Left lung (tissue), 10 donors: ENCODE data around the gene DGLUCY. TPM values are rescaled to one million over a fixed set of nuclear protein-coding genes. Genes with fewer than 3 reads are reported as not detected.
A peak's percentile ranks its signal among the peaks of the same experiment; 100 is the strongest.

Experiments
- ATAC-seq: fragments of 200-7000 bp; cut with Tn5 transposase; one replicate; pipeline ENCODE4 v1.9.1; 2020; ENCODE audit warnings: moderate library complexity
- DNase-seq, 4 donors: peaks; one replicate each; pipeline ENCODE4 v3.0.0-alpha.2; 2013 to 2020
- H3K27ac ChIP-seq, 2 donors: fragments of 200-600 bp; sonication (generic) in 1 of 2; one replicate each; pipeline versions ENCODE4 v1.5.0 to v1.8.0; 2020 to 2021
- H3K27me3 ChIP-seq, 2 donors: fragments of 200-600 bp; sonication (generic) in 1 of 2; one replicate each; pipeline versions ENCODE4 v1.5.0 to v1.8.0; 2020 to 2021
- H3K36me3 ChIP-seq, 2 donors: fragments of 200-600 bp; sonication (generic) in 1 of 2; one replicate each; pipeline versions ENCODE4 v1.5.0 to v1.8.0; 2020 to 2021
- H3K4me1 ChIP-seq, 2 donors: fragments of 200-600 bp; one replicate each; pipeline ENCODE4 v1.8.0; 2021
- H3K4me3 ChIP-seq, 2 donors: fragments of 200-600 bp; sonication (generic) in 1 of 2; one replicate each; pipeline versions ENCODE4 v1.5.0 to v1.8.0; 2020 to 2021; ENCODE audit warnings: mild to moderate bottlenecking in 1 of 2
- H3K9me3 ChIP-seq, 2 donors: fragments of 200-600 bp; sonication (generic) in 1 of 2; one replicate each; pipeline versions ENCODE4 v1.5.0 to v1.8.0; 2020 to 2021
- intact Hi-C, 2 donors: fragments of 100-400 bp; cut with DNase I; formaldehyde crosslinking; loops; one replicate each; pipeline versions ENCODE4 v1.11.2 to v1.14.2; 2022
- polyA plus RNA-seq, 6 donors: library from polyadenylated mRNA; unstranded; fragments of 120-200 nt; gene quantifications; one replicate each; pipeline ENCODE4 v1.2.1, GENCODE V29; 2013; ENCODE audit not compliant: insufficient read length in 6 of 6
- total RNA-seq, 2 donors: library from RNA; stranded (reverse); fragmentation: NEBNext Ultra II Directional; extraction: Animal tissue kit (Norgen Biotek cat#: 25700); gene quantifications; one replicate each; pipeline ENCODE4 v1.2.1, GENCODE V29; 2021
- TF ChIP-seq, protein P1 (sequence below), 2 donors: fragments of 200-600 bp; sonication (generic) in 1 of 2; IDR thresholded peaks; one replicate each; pipeline versions ENCODE4 v1.5.0 to v1.8.0; 2021; ENCODE audit warnings: antibody characterized with exemption in 2 of 2
- donor health status: DM: no; HTN: yes; CAD: no.
- donor health status: DM: no; HTN: no; CAD: no.

Gene DGLUCY
- total and polyA plus RNA-seq, 8 donors, result 56.7 to 77.0 (median 66.1) TPM

DNA sequence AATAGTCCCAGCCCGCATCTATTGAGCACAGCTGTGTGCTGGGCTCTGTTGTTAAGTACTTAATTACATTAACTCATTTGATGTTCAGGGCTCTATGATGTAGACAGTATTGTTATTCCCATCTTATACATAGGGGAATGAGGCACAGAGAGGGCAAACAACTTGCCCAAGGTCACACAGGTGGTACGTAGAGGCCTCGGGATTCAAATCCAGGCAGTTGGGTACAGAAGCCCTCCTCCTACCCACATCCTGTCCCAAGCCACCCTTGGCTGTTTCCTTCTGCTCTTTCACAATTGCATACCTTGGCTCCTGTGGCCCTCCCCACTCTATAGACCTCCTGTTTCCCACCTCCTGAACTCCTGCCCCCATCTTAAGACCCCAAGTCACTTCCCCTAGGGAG, 140.6 kb downstream of the DGLUCY start:
- H3K4me1 ChIP-seq, result peaks cover 25 to 65% of the 10 kb centered on the region in 2 donors
- no peaks in the 10 kb centered on the region for H3K36me3 ChIP-seq
- TF ChIP-seq, protein P1, sequence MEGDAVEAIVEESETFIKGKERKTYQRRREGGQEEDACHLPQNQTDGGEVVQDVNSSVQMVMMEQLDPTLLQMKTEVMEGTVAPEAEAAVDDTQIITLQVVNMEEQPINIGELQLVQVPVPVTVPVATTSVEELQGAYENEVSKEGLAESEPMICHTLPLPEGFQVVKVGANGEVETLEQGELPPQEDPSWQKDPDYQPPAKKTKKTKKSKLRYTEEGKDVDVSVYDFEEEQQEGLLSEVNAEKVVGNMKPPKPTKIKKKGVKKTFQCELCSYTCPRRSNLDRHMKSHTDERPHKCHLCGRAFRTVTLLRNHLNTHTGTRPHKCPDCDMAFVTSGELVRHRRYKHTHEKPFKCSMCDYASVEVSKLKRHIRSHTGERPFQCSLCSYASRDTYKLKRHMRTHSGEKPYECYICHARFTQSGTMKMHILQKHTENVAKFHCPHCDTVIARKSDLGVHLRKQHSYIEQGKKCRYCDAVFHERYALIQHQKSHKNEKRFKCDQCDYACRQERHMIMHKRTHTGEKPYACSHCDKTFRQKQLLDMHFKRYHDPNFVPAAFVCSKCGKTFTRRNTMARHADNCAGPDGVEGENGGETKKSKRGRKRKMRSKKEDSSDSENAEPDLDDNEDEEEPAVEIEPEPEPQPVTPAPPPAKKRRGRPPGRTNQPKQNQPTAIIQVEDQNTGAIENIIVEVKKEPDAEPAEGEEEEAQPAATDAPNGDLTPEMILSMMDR (IDR thresholded peaks at IDR 0.05), result no peak
- no peak overlapping the region for H3K4me3 ChIP-seq
- peak overlapping the region in 1 of 2 donors; percentile 68 for H3K27ac ChIP-seq
- ATAC-seq (no peak), DNase-seq (no peak)
- no peaks in the 10 kb centered on the region for H3K9me3 ChIP-seq
- H3K27me3 ChIP-seq, result peaks cover 0 to 6% of the 10 kb centered on the region in 2 donors
- intact Hi-C loops, result no loop called here

DNA sequence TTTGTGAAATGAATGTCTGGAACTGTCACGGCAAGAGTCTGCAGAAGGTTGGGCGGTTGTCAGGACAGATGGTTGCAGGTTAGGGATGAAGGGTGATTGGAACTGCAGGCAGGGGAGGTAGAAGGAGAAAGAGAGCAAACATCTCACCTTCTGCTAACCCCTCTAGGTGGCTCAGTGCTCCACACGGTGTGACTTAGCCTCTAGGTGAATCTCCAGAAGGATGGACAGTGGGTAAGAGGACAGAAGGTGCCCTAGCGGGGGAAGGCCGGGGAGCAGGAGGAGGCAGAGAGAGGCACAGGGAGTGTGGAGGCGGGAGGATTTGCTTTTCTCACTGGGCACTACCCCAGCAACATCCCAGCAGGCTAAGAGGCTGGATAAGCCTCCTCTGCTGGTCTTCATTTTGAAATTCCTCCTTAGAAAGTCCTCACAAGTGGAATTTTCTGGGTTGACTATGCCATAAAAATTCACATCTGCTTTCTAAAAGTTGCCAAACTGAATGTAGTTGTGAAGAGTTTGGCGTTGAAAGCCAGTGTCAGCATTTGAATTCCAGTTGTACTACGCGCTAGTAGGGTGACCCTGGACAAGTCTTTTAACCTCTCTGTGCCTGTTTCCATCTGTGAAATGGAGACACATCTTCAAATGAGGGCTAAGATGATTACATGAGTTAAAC, 141.3 kb downstream of the DGLUCY start:
- no peak overlapping the region for H3K27ac ChIP-seq
- TF ChIP-seq, protein P1 (IDR thresholded peaks at IDR 0.05), result no peak
- intact Hi-C loops, result no loop called here
- DNase-seq (no peak), ATAC-seq (no peak)
- no peak overlapping the region for H3K4me3 ChIP-seq
- H3K9me3 ChIP-seq, result no peaks in the 10 kb centered on the region
- H3K36me3 ChIP-seq, result no peaks in the 10 kb centered on the region
- peaks cover 0 to 6% of the 10 kb centered on the region in 2 donors for H3K27me3 ChIP-seq
- H3K4me1 ChIP-seq, result peaks cover 20 to 58% of the 10 kb centered on the region in 2 donors

DNA sequence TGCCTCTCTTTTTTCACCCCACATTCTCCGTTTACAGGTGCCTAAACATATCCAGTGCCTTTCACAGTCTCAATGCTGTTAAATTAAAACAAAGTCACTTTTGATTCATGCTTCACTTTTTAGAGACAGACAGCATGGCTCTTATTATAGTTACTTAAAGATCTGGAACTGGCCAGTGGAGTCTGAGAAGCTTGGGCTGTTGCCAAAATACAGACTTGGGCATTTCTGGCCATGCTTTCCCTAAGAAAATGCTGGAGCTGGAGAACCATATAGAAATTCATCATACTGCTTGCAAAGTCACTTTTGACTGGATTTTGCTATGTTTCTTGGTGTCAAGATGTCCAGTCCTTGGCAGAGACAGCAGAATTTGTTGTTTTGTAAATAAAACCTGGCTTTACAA, 142.8 kb downstream of the DGLUCY start:
- TF ChIP-seq, protein P1 (IDR thresholded peaks at IDR 0.05), result no peak
- DNase-seq, result peak in 1 of 4 donors; percentile 61
- H3K36me3 ChIP-seq, result no peaks in the 10 kb centered on the region
- ATAC-seq, result no peak
- peak overlapping the region in 1 of 2 donors; percentile 25 for H3K27ac ChIP-seq
- intact Hi-C loops, result no loop called here
- no peaks in the 10 kb centered on the region for H3K9me3 ChIP-seq
- H3K27me3 ChIP-seq, result peaks cover 0 to 6% of the 10 kb centered on the region in 2 donors
- no peak overlapping the region for H3K4me3 ChIP-seq
- peaks cover 11 to 43% of the 10 kb centered on the region in 2 donors for H3K4me1 ChIP-seq

- no peaks in the 10 kb centered on the region for H3K36me3 ChIP-seq
- no peak for DNase-seq
- ATAC-seq, result no peak
- H3K9me3 ChIP-seq, result no peaks in the 10 kb centered on the region
- peaks cover 11 to 35% of the 10 kb centered on the region in 2 donors for H3K4me1 ChIP-seq
- peaks cover 0 to 6% of the 10 kb centered on the region in 2 donors for H3K27me3 ChIP-seq
- intact Hi-C loops, result no loop called here
- peak overlapping the region; percentile 48 to 58 for H3K27ac ChIP-seq
- TF ChIP-seq, protein P1 (IDR thresholded peaks at IDR 0.05), result no peak
- H3K4me3 ChIP-seq, result no peak overlapping the region
Measured at GRCh38 chr14:91257328-91258010, 143.6 kb downstream of the DGLUCY start.

GRCh38 chr14:91258011-91258618, 144.2 kb downstream of the DGLUCY start:
- Histone ChIP-seq H3K27me3 (peaks cover 0 to 8% of the 10 kb centered on the region in 2 donors), H3K36me3 (no peaks in the 10 kb centered on the region), H3K27ac (peak overlapping the region; percentile 48 to 58), H3K4me1 (peaks cover 6 to 28% of the 10 kb centered on the region in 2 donors), H3K9me3 (no peaks in the 10 kb centered on the region), H3K4me3 (no peak overlapping the region)
- TF ChIP-seq, protein P1 (IDR thresholded peaks at IDR 0.05), result no peak
- ATAC-seq, result peak; percentile 29
- no peak for DNase-seq
- intact Hi-C loops, result no loop called here
